ENCODE data around the gene CREB5. TPM values are rescaled to one million over a fixed set of nuclear protein-coding genes. Genes with fewer than 3 reads are reported as not detected.

CREB5 gene
- total and polyA plus RNA-seq, 7 donors, result 0.86 to 33.8 (median 16.6) TPM

GRCh38 chr7:28575241-28575643 is 162.9 kb downstream of the CREB5 start:
- intact Hi-C loops (cut with DNase I), result no loop called here

GRCh38 chr7:28576656-28577055 is 164.3 kb downstream of the CREB5 start:
- H3K4me1 ChIP-seq, result no peaks in the 10 kb centered on the region
- H3K4me3 ChIP-seq, result no peak overlapping the region
- no peak overlapping the region for H3K27ac ChIP-seq
- no peak for TF ChIP-seq CTCF (IDR thresholded peaks at IDR 0.05)
- no peaks in the 10 kb centered on the region for H3K9me3 ChIP-seq
- intact Hi-C loops (cut with DNase I), result no loop called here
- no peaks in the 10 kb centered on the region for H3K27me3 ChIP-seq (ENCODE audit: insufficient read depth in 3 of 3, low read length in 2 of 3)
- no peak for ATAC-seq
- H3K36me3 ChIP-seq (ENCODE audit: insufficient read depth in 1 of 2, low read depth in 1 of 2), result no peaks in the 10 kb centered on the region
- DNase-seq, result no peak

More at GRCh38 chr7:28575241-28575643, 162.9 kb downstream of the CREB5 start:
- 90 to 95% (median 92%) methylated on average over 5 of the region's 5 CpGs for WGBS, 3 donors
- Histone ChIP-seq H3K36me3 (ENCODE audit: insufficient read depth in 1 of 2, low read depth in 1 of 2) (no peaks in the 10 kb centered on the region), H3K27ac (no peak overlapping the region), H3K27me3 (ENCODE audit: insufficient read depth in 3 of 3, low read length in 2 of 3) (no peaks in the 10 kb centered on the region), H3K4me3 (no peak overlapping the region), H3K9me3 (no peaks in the 10 kb centered on the region), H3K4me1 (no peaks in the 10 kb centered on the region)
- DNase-seq, result no peak
- TF ChIP-seq CTCF (IDR thresholded peaks at IDR 0.05), result no peak
- ATAC-seq, result peak in 1 of 4 donors; percentile 26

GRCh38 chr7:28579571-28579970 is 167.3 kb downstream of the CREB5 start:
- no peaks in the 10 kb centered on the region for H3K4me1 ChIP-seq
- H3K27me3 ChIP-seq (ENCODE audit: insufficient read depth in 3 of 3, low read length in 2 of 3), result no peaks in the 10 kb centered on the region
- intact Hi-C loops (cut with DNase I), result no loop called here
- H3K36me3 ChIP-seq (ENCODE audit: insufficient read depth in 1 of 2, low read depth in 1 of 2), result no peaks in the 10 kb centered on the region
- no peaks in the 10 kb centered on the region for H3K9me3 ChIP-seq
- ATAC-seq, result no peak
- H3K27ac ChIP-seq, result no peak overlapping the region
- TF ChIP-seq CTCF (IDR thresholded peaks at IDR 0.05), result no peak
- DNase-seq, result no peak
- WGBS, 3 donors, result 54 to 72% (median 63%) methylated on average over 3 of the region's 3 CpGs
- H3K4me3 ChIP-seq, result no peak overlapping the region

GRCh38 chr7:28580665-28581064 is 168.3 kb downstream of the CREB5 start:
- WGBS, 3 donors, result 96 to 100% (median 98%) methylated on average over 2 of the region's 2 CpGs

More at GRCh38 chr7:28580665-28581064, 168.3 kb downstream of the CREB5 start:
- Histone ChIP-seq H3K4me1 (no peaks in the 10 kb centered on the region), H3K27me3 (ENCODE audit: insufficient read depth in 3 of 3, low read length in 2 of 3) (no peaks in the 10 kb centered on the region), H3K27ac (no peak overlapping the region), H3K4me3 (no peak overlapping the region), H3K9me3 (no peaks in the 10 kb centered on the region), H3K36me3 (ENCODE audit: insufficient read depth in 1 of 2, low read depth in 1 of 2) (no peaks in the 10 kb centered on the region)
- no peak for TF ChIP-seq CTCF (IDR thresholded peaks at IDR 0.05)
- DNase-seq (no peak), ATAC-seq (no peak)
- intact Hi-C loops (cut with DNase I), result no loop called here

Data from psoas muscle (tissue), 8 donors.